ENCODE measurements around the gene GARIN5A.

GARIN5A gene

GRCh38 chr19:50433201-50434180, 43.2 kb downstream of the GARIN5A start:
- DNase-seq (ENCODE audit: low spot score): no peak

- no peak for DNase-seq (ENCODE audit: low spot score)
Observed at GRCh38 chr19:50432221-50433028, 44.2 kb downstream of the GARIN5A start, which contains the start of gene MYBPC2. MYBPC2 (plus strand) TSS chr19:50432892; CDS start chr19:50432954, 62 bp downstream.

- peak; percentile 71 for DNase-seq (ENCODE audit: low spot score)
Observed at GRCh38 chr19:50431343-50432220, 45.1 kb downstream of the GARIN5A start.

GRCh38 chr19:50430888-50431342, 45.7 kb downstream of the GARIN5A start:
- DNase-seq (ENCODE audit: low spot score): no peak

- no peak for DNase-seq (ENCODE audit: low spot score)
Observed at GRCh38 chr19:50428772-50429463, 47.7 kb downstream of the GARIN5A start.

- DNase-seq (ENCODE audit: low spot score): peak; percentile 70
Observed at GRCh38 chr19:50427997-50428425, 48.6 kb downstream of the GARIN5A start.

- DNase-seq (ENCODE audit: low spot score): no peak
Observed at GRCh38 chr19:50427318-50427925, 49.2 kb downstream of the GARIN5A start.

GRCh38 chr19:50425581-50425980, 51.1 kb downstream of the GARIN5A start:
- no peak for DNase-seq (ENCODE audit: low spot score)

GRCh38 chr19:50423279-50424113, 53.2 kb downstream of the GARIN5A start:
- DNase-seq (ENCODE audit: low spot score): no peak

- no peak for DNase-seq (ENCODE audit: low spot score)
Observed at GRCh38 chr19:50422397-50423278, 54.0 kb downstream of the GARIN5A start.

GRCh38 chr19:50420808-50421207, 55.8 kb downstream of the GARIN5A start:
- no peak for DNase-seq (ENCODE audit: low spot score)

- DNase-seq (ENCODE audit: low spot score): no peak
Observed at GRCh38 chr19:50420127-50420526, 56.5 kb downstream of the GARIN5A start.

GRCh38 chr19:50419580-50420035, 57.0 kb downstream of the GARIN5A start:
- DNase-seq (ENCODE audit: low spot score): no peak

- DNase-seq (ENCODE audit: low spot score): no peak
Observed at GRCh38 chr19:50419022-50419579, 57.5 kb downstream of the GARIN5A start.

- DNase-seq (ENCODE audit: low spot score): no peak
Observed at GRCh38 chr19:50418176-50419021, 58.2 kb downstream of the GARIN5A start, which contains the start of gene SPIB. SPIB (plus strand) TSS chr19:50418938; CDS start chr19:50418963, 25 bp downstream.

GRCh38 chr19:50417111-50418081, 59.3 kb downstream of the GARIN5A start:
- DNase-seq (ENCODE audit: low spot score): no peak
